OCI-LY7 (cell line): Measurements from ENCODE around the gene BMPR1B. TPM values are rescaled to one million over a fixed set of nuclear protein-coding genes. Genes with fewer than 3 reads are reported as not detected.

Experiments used
- BruUV-seq: library from RNA; stranded (reverse); fragments of 400-500 nt; replicated peaks from 2 replicates; lab custom pipeline; 2021; lab: Mats Ljungman, UMichigan
- CTCF ChIA-PET: fragments of 300-600 bp; sonication (Branson Sonifier 250); formaldehyde crosslinking; loops from one replicate; lab custom pipeline; 2022; ENCODE audit warnings: antibody characterized with exemption; ENCODE audit not compliant: unreplicated experiment; lab: Charles Lee
- POLR2A ChIA-PET: fragments of 300-600 bp; sonication (Branson Sonifier 250); formaldehyde crosslinking; loops from one replicate; lab custom pipeline; 2022; ENCODE audit warnings: antibody characterized with exemption; lab: Charles Lee
- DNase-seq: peaks from one replicate; pipeline ENCODE4 v3.0.0-alpha.2; 2015; ENCODE audit warnings: low spot score
- H2AFZ ChIP-seq: fragments of 200-600 bp; sonication (generic), shearing (Covaris generic); 2 replicates; pipeline ENCODE4 v1.6.1; 2014; ENCODE audit warnings: mild to moderate bottlenecking, antibody characterized with exemption, low read length, moderate library complexity
- H3K27ac ChIP-seq: fragments of 200-600 bp; sonication (generic); 2 replicates; pipeline ENCODE4 v1.5.1; 2014; ENCODE audit warnings: mixed run types, low read depth, mild to moderate bottlenecking, moderate library complexity, low read length, inconsistent platforms; ENCODE audit not compliant: poor library complexity, severe bottlenecking
- H3K36me3 ChIP-seq: fragments of 200-600 bp; sonication (generic); 2 replicates; pipeline ENCODE4 v1.6.1; 2014; ENCODE audit warnings: mild to moderate bottlenecking, antibody characterized with exemption, low read length, moderate library complexity, mixed read lengths; ENCODE audit not compliant: insufficient read depth
- H3K4me1 ChIP-seq: fragments of 200-600 bp; sonication (generic); 2 replicates; pipeline ENCODE4 v1.5.1; 2014; ENCODE audit warnings: mild to moderate bottlenecking, low read length; ENCODE audit not compliant: insufficient read depth, poor library complexity, severe bottlenecking
- H3K4me2 ChIP-seq: fragments of 200-600 bp; sonication (generic); 2 replicates; pipeline ENCODE4 v1.6.1; 2014; ENCODE audit warnings: mild to moderate bottlenecking, low read length
- H3K4me3 ChIP-seq: fragments of 200-600 bp; sonication (generic); 2 replicates; pipeline ENCODE4 v1.5.1; 2014; ENCODE audit warnings: mild to moderate bottlenecking, low read depth, low read length; ENCODE audit not compliant: poor library complexity, severe bottlenecking
- H3K79me2 ChIP-seq: fragments of 200-600 bp; sonication (generic); 2 replicates; pipeline ENCODE4 v1.6.1; 2016; ENCODE audit warnings: low read depth, mild to moderate bottlenecking, low read length, moderate library complexity, mixed read lengths; ENCODE audit not compliant: insufficient read depth
- H3K9me2 ChIP-seq: fragments of 200-600 bp; sonication (generic); 2 replicates; pipeline ENCODE4 v1.6.1; 2016; ENCODE audit warnings: mild to moderate bottlenecking, low read length, mixed read lengths; ENCODE audit not compliant: insufficient read depth
- H3K9me3 ChIP-seq: fragments of 200-600 bp; sonication (generic); 2 replicates; pipeline ENCODE4 v1.6.1; 2014; ENCODE audit warnings: mild to moderate bottlenecking, mixed run types, low read length, mixed read lengths
- H4K20me1 ChIP-seq: fragments of 200-600 bp; sonication (generic); 2 replicates; pipeline ENCODE4 v1.6.1; 2014; ENCODE audit warnings: mild to moderate bottlenecking, antibody characterized with exemption, low read length, moderate library complexity, mixed read lengths; ENCODE audit not compliant: insufficient read depth
- EZH2phosphoT487 ChIP-seq: fragments of 200-600 bp; sonication (generic); IDR thresholded peaks from 2 replicates; pipeline ENCODE4 v1.6.1; 2018; ENCODE audit warnings: low read depth, borderline replicate concordance, mild to moderate bottlenecking, mixed run types, antibody characterized with exemption, low read length, moderate library complexity, mixed read lengths
- intact Hi-C: fragments of 100-400 bp; cut with micrococcal nuclease; formaldehyde crosslinking; loops from one replicate; pipeline ENCODE4 v1.10.0; 2022; ENCODE audit not compliant: unreplicated experiment
- total RNA-seq, 2 experiments: library from RNA; depleted of rRNA in 1 of 2; stranded (reverse); fragments of >200 nt in 1 of 2; shearing (Covaris generic) in 1 of 2; gene quantifications; 2 replicates each; pipeline ENCODE4 v1.2.3, GENCODE V29; 2014 to 2022
- TF ChIP-seq, protein P1 (sequence below): fragments of 200-600 bp; sonication (generic); conservative IDR thresholded peaks from 2 replicates; pipeline ENCODE4 v1.5.1; 2014; ENCODE audit warnings: mild to moderate bottlenecking, antibody characterized with exemption, low read length, moderate library complexity, mixed read lengths

The BMPR1B gene
- total RNA-seq, 2 experiments from 2014 or later: not detected

DNA sequence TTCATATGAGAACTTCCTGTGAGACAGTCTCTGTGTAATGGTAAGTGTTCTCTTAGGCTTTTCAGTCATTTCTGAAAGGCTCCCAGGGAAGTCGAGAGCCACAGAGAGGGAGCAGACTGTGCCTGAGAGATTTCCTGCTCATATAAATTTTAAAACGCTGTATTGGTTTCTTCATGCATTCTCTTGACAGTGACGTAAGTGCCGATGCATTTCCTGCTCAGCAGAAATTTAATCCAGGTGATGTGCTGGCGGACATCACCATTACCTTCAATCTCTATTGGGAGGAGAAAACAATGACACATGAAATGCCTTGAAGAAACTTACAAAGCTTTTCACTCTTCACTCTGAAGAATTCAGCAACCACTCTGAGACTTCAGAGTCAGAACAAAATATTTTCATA, 383.6 kb downstream of the BMPR1B start:
- no peak for DNase-seq
- intact Hi-C loops: no loop called here
- H3K27ac ChIP-seq: no peak overlapping the region
- H3K9me3 ChIP-seq: no peaks in the 10 kb centered on the region
- H3K4me1 ChIP-seq: no peaks in the 10 kb centered on the region
- CTCF ChIA-PET: no interaction called here
- H3K4me2 ChIP-seq: no peak overlapping the region
- no peaks in the 10 kb centered on the region for H3K9me2 ChIP-seq
- no peak overlapping the region for H3K4me3 ChIP-seq
- POLR2A ChIA-PET: no interaction called here
- H4K20me1 ChIP-seq: no peaks in the 10 kb centered on the region
- no TSS peak for BruUV-seq
- H3K36me3 ChIP-seq: no peaks in the 10 kb centered on the region
- TF ChIP-seq EZH2phosphoT487: no peak
- TF ChIP-seq, protein P1, sequence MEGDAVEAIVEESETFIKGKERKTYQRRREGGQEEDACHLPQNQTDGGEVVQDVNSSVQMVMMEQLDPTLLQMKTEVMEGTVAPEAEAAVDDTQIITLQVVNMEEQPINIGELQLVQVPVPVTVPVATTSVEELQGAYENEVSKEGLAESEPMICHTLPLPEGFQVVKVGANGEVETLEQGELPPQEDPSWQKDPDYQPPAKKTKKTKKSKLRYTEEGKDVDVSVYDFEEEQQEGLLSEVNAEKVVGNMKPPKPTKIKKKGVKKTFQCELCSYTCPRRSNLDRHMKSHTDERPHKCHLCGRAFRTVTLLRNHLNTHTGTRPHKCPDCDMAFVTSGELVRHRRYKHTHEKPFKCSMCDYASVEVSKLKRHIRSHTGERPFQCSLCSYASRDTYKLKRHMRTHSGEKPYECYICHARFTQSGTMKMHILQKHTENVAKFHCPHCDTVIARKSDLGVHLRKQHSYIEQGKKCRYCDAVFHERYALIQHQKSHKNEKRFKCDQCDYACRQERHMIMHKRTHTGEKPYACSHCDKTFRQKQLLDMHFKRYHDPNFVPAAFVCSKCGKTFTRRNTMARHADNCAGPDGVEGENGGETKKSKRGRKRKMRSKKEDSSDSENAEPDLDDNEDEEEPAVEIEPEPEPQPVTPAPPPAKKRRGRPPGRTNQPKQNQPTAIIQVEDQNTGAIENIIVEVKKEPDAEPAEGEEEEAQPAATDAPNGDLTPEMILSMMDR: no peak
- H2AFZ ChIP-seq: no peak overlapping the region
- H3K79me2 ChIP-seq: no peaks in the 10 kb centered on the region

DNA sequence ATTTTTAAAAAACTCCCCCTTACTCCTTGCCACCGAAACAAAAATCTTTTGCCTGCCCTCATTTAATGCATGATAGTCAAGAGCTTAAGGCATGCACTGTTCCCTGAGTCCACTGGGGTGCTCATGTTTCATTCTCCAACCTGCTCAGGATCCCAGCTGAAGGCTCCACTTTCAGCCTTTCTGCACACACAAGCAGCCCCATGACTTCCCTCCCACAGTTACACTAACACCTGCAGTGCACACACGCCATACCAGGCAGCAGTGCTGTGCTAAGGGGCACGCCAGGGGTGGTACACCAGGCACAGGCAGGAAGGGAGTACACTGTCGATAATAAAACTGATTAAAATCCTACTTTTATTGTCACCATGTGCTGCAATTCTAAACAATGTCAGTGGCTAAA, 385.2 kb downstream of the BMPR1B start:
- ChIA-PET CTCF (no interaction called here), POLR2A (no interaction called here)
- H3K79me2 ChIP-seq: no peaks in the 10 kb centered on the region
- DNase-seq: no peak
- no peak overlapping the region for H3K27ac ChIP-seq
- H3K4me1 ChIP-seq: no peaks in the 10 kb centered on the region
- no peaks in the 10 kb centered on the region for H3K36me3 ChIP-seq
- TF ChIP-seq EZH2phosphoT487: no peak
- TF ChIP-seq, protein P1: no peak
- no peaks in the 10 kb centered on the region for H4K20me1 ChIP-seq
- H2AFZ ChIP-seq: no peak overlapping the region
- no peak overlapping the region for H3K4me2 ChIP-seq
- H3K4me3 ChIP-seq: no peak overlapping the region
- intact Hi-C loops: no loop called here
- no peaks in the 10 kb centered on the region for H3K9me2 ChIP-seq
- BruUV-seq: no TSS peak
- no peaks in the 10 kb centered on the region for H3K9me3 ChIP-seq

DNA sequence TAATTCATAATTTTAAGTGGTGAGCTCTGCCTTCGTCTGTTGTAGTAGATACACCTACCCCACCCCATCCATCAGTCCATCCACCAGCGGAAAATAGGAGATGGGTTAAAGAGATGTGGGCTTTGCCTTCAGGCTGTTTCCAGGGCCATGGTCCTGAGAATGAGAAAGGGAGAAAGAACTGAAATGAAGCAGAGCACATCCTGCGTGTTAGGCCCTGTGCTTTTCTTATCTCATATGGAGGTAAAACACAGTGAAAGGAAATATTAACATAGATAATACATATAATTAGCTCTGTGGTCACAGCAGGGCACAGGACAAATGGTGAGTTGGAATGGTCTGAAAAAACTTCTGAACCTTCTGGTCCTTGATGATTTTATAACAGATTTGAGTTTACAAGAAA, 393.5 kb downstream of the BMPR1B start:
- ChIA-PET CTCF (no interaction called here), POLR2A (interaction anchor here (0.7 kb wide), 1 partner anchor 1167 kb away, joined by 3 read pairs; no protein-coding TSS in a partner anchor)

More for the DNA sequence above, 393.5 kb downstream of the BMPR1B start:
- no peak for DNase-seq
- Histone ChIP-seq H3K4me1 (no peaks in the 10 kb centered on the region), H3K4me2 (no peak overlapping the region), H4K20me1 (no peaks in the 10 kb centered on the region), H3K36me3 (no peaks in the 10 kb centered on the region), H3K9me3 (no peaks in the 10 kb centered on the region), H2AFZ (no peak overlapping the region), H3K79me2 (no peaks in the 10 kb centered on the region), H3K9me2 (no peaks in the 10 kb centered on the region), H3K27ac (no peak overlapping the region), H3K4me3 (no peak overlapping the region)
- BruUV-seq: no TSS peak
- intact Hi-C loops: no loop called here
- TF ChIP-seq, protein P1: no peak
- TF ChIP-seq EZH2phosphoT487: no peak
